ENCODE results near the gene DOK7.

Gene DOK7, protein sequence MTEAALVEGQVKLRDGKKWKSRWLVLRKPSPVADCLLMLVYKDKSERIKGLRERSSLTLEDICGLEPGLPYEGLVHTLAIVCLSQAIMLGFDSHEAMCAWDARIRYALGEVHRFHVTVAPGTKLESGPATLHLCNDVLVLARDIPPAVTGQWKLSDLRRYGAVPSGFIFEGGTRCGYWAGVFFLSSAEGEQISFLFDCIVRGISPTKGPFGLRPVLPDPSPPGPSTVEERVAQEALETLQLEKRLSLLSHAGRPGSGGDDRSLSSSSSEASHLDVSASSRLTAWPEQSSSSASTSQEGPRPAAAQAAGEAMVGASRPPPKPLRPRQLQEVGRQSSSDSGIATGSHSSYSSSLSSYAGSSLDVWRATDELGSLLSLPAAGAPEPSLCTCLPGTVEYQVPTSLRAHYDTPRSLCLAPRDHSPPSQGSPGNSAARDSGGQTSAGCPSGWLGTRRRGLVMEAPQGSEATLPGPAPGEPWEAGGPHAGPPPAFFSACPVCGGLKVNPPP

DNA sequence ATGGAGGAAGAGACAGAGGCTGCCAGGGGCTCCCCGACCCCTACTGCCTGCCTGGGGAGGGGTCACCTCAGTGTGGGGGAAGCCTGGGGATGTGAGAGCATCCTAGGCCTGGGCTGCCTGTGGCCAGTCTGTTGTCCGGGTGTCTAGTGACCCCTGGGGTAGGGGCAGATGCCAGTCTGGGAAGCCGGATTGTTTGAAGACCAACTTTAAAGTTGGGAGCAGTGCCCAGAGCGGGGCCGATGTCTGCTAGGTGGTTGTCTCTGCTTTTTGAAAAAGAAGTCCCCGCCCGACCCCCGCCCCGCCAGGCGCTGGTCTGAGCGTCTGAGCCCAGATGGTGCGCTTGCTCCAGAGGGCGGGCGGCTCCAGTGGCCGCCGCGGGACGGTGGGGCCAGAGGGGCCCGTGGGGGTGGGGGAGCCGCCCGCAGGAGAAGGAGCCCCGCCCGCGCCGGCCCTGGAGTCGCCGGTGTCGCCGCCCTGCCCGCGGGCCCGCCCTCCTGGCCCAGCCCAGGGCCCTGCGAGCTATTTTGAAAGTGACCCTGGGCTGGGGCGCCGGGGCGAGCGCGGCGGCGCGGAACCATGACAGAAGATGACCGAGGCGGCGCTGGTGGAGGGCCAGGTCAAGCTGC lies at the start of gene DOK7:
Gene DOK7 (plus strand): TSS at position 517 of the 626 bp plus-strand sequence. CDS start 70 bp downstream, at position 587.
- Mint-ChIP-seq H3K4me3 (peak within 1 kb of the TSS; percentile 48 to 75), H3K36me3 (peaks cover 3% of the 10 kb centered on the region in 2 donors), H3K4me1 (peaks cover 2 to 12% of the 10 kb centered on the region in 2 donors), H3K9me3 (peaks cover 4 to 8% of the 10 kb centered on the region in 2 donors), H3K27me3 (peaks cover 37 to 67% of the 10 kb centered on the region in 2 donors), H3K27ac (no peak within 1 kb of the TSS)
- peak; percentile 40 to 53 for ATAC-seq (replicated peaks)
- DNase-seq = no peak

DNA sequence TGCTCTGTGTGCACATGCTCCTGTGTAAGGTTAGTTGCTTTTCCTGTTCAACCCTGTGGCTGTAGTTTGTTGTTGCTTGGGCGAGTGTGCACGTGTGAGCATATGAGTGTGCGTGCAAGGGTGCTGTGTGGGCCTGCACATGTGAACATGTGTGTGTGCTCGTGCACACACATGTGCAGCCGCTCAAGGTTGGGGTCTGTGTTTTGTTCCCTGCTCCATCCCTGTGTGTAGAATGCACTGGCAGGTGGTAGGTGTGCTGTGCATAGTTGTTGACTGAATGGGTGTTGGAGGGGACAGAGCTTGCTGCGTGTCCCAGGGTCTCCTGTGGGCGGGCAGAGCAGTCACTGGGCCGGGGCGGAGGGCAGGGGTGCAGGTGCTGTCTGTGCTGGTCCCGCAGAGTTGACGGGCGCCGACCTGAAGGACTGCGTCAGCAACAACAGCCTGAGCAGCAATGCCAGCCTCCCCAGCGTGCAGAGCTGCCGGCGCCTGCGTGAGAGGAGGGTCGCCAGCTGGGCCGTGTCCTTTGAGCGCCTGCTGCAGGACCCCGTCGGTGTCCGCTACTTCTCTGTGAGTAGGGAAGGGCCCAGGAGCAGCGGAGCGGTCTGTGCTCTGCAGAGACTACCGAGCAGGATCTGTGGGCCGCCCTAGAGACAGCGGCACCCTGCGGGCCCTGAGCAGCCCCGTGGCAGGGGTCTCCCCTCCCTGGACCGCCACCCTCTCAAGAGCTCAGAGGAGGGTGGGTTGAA lies 49.3 kb upstream of the DOK7 start:
- Mint-ChIP-seq H3K27ac (no peak overlapping the region), H3K27me3 (peaks cover 0 to 3% of the 10 kb centered on the region in 2 donors), H3K4me3 (no peak overlapping the region), H3K9me3 (no peaks in the 10 kb centered on the region), H3K36me3 (peaks cover 0 to 4% of the 10 kb centered on the region in 2 donors), H3K4me1 (peaks cover 8 to 17% of the 10 kb centered on the region in 2 donors)
- peak; percentile 14 to 18 for ATAC-seq (replicated peaks)
- DNase-seq = no peak

DNA sequence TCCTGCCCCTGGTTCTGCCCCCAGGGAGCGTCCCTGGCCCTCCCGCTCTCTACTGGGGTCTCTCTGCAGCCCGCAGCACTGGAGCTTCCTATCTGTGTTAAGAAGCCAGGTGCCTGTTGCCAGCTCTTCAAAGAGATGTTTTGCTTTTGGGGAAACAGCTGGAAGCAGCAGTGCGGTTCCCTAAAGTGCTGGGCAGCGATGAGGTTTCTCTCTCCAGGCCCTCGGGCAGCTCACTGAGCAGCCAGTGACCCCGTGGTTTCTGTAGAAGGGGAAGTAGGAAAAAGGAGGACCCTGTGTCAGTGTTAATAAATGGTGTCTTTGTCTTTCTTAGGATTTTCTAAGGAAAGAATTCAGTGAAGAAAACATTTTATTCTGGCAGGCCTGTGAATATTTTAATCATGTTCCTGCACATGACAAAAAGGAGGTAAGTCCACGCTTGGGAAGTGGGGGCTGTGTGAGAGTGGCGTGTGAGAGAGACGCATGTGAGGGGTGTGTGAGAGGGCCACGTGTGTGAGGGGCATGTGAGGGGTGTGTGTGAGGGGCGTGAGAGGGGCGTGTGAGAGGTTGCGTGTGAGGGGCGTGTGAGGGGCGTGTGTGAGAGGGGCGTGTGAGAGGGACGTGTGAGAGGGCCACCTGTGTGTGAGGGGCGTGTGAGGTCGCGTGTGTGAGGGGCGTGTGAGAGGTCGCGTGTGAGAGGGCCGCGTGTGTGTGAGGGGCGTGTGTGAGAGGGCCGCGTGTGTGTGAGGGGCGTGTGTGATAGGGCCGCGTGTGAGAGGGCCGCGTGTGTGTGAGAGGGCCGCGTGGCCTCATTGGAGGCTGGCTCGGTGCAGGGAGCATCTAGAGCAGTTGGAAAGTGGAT lies 48.5 kb upstream of the DOK7 start:
- Mint-ChIP-seq H3K4me3 (no peak overlapping the region), H3K27ac (no peak overlapping the region), H3K27me3 (peaks cover 0 to 3% of the 10 kb centered on the region in 2 donors), H3K9me3 (no peaks in the 10 kb centered on the region), H3K4me1 (peaks cover 8 to 17% of the 10 kb centered on the region in 2 donors), H3K36me3 (peaks cover 0 to 4% of the 10 kb centered on the region in 2 donors)
- peak; percentile 72 to 76 for ATAC-seq (replicated peaks)
- no peak for DNase-seq

DNA sequence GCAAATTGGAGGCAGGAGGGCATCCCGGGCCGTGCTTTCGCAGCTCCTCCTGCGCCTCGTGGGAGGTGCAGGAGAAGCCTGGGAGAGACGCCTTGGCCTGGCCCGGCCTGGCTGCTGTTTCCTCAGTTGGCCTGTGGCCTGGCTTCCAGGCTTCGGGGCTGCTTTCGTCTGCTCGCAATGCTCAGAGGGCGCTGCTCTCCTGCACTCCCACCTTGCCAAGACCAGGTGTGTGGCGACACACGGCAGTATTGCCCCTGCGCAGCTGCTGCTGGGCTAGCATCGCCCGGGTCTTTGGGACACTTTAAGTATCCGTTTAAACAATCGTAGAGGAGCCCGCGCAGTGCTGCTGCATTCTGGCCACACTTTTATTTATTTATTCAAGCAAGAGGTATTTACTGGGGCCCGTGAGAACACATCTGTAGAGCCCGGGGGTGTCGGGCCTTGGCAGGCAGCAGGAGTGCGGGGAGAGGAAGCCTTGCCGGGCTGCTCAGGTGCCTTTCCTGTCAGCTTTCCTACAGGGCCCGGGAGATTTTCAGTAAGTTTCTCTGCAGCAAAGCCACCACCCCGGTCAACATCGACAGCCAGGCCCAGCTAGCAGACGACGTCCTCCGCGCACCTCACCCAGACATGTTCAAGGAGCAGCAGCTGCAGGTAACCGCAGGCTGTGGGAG lies 47.5 kb upstream of the DOK7 start:
- H3K27ac Mint-ChIP-seq = no peak overlapping the region

DNA sequence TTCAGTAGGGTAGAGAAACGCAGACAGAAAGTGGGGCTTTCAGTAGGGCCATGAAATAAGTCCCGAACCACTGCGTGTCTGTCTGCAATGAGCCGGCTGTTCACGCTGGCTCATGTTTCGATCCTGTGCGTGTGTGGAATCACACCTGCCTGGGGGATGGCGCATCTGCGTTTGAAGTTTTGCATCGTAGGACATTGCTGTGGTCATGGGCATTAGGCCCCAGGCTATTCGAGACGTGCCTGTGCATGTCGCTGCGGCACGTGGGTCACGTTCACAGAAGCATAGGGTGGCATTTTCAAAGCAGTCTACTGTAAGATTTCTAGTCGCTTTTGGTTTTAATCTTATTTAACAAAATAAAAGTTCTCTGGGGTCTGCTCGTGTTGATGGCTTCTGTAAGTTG lies 46.8 kb upstream of the DOK7 start:
- Mint-ChIP-seq H3K4me1 (peaks cover 8 to 17% of the 10 kb centered on the region in 2 donors), H3K36me3 (peaks cover 0 to 4% of the 10 kb centered on the region in 2 donors), H3K4me3 (no peak overlapping the region), H3K9me3 (no peaks in the 10 kb centered on the region), H3K27me3 (peaks cover 0 to 3% of the 10 kb centered on the region in 2 donors), H3K27ac (no peak overlapping the region)
- no peak for DNase-seq
- no peak for ATAC-seq (replicated peaks)

More for the DNA sequence above, 47.5 kb upstream of the DOK7 start:
- Mint-ChIP-seq H3K4me1 (peaks cover 8 to 17% of the 10 kb centered on the region in 2 donors), H3K9me3 (no peaks in the 10 kb centered on the region), H3K4me3 (no peak overlapping the region), H3K36me3 (peaks cover 0 to 4% of the 10 kb centered on the region in 2 donors), H3K27me3 (peaks cover 0 to 3% of the 10 kb centered on the region in 2 donors)
- ATAC-seq (replicated peaks) (no peak), DNase-seq (no peak)

DNA sequence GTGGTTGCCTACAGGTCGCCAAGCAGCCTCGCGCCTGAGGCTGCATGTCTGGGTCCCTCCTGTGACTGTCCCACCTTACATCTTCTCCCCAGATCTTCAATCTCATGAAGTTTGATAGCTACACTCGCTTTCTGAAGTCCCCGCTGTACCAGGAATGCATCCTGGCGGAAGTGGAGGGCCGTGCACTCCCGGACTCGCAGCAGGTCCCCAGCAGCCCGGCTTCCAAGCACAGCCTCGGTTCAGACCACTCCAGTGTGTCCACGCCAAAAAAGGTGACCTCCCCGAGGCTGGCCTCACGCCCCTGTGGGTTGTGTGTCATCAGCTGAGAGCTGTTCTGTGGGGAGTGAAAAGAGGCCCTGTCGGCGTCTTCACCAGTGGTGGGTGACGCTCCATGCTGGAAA lies 46.3 kb upstream of the DOK7 start:
- ATAC-seq (replicated peaks) (no peak), DNase-seq (no peak)
- H3K27me3 Mint-ChIP-seq = peaks cover 0 to 3% of the 10 kb centered on the region in 2 donors
- no peak overlapping the region for H3K27ac Mint-ChIP-seq
- H3K4me1 Mint-ChIP-seq = peaks cover 8 to 17% of the 10 kb centered on the region in 2 donors
- H3K9me3 Mint-ChIP-seq = no peaks in the 10 kb centered on the region
- H3K4me3 Mint-ChIP-seq = no peak overlapping the region
- H3K36me3 Mint-ChIP-seq = peaks cover 0 to 4% of the 10 kb centered on the region in 2 donors

DNA sequence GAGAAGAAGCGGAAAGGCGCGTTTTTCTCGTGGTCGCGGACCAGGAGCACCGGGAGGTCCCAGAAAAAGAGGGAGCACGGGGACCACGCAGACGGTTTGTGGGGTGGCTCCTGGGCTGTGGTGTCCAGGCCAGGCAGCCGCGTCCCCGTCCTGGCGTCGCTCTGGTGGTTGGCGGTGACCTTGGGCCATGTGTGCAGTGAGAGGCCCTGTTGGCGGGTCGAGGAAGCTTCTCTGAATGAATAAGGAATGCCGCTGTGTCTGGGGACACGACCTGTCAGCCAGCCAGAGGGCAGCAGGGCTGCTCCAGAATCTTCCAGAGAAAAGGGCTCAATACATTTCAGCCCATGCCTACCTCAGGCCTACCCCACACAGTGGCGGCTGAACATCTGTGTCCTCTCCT lies 45.7 kb upstream of the DOK7 start:
- ATAC-seq (replicated peaks) (no peak), DNase-seq (no peak)
- Mint-ChIP-seq H3K4me3 (no peak overlapping the region), H3K9me3 (no peaks in the 10 kb centered on the region), H3K36me3 (peaks cover 0 to 4% of the 10 kb centered on the region in 2 donors), H3K27me3 (peaks cover 0 to 3% of the 10 kb centered on the region in 2 donors), H3K27ac (no peak overlapping the region), H3K4me1 (peaks cover 8 to 17% of the 10 kb centered on the region in 2 donors)

DNA sequence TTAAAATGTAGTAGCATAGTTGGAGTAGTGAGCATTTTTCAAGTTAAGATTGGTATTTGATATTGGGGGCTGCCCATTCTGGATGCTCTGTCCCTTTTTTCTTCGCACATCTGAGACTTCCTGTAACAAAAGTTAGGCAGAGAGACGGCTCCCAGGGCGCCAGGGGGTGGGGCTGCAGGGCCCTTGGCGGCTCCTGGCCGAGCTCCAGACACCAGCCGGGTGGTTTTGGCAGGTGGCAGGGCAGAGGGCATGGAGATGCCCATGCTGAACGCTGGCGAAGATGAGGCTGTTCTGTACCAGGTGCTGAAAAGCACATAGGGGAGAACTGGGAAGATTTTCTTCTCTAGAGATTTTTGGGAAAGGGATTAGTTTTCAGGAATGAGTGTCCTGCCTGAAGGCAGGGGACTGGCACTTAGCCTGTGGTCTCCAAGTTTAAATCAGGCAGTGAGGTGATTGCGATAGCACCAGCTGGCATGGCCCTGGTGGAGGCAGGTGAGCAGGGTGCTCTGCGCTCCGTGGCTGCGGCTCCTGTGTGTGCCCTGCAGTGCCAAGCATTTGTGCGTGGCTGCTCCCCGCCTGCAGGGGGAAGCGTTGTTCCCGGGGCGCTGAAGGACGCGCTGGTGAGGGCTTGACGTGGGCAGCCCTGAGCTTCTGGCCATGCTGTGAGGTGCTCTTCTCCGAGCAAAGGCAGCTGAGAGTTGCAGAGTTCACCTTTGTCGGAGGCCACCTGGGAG lies 44.9 kb upstream of the DOK7 start:
- H3K9me3 Mint-ChIP-seq = no peaks in the 10 kb centered on the region
- H3K4me3 Mint-ChIP-seq = no peak overlapping the region
- no peak for ATAC-seq (replicated peaks)
- peaks cover 0 to 3% of the 10 kb centered on the region in 2 donors for H3K27me3 Mint-ChIP-seq
- DNase-seq = no peak
- H3K27ac Mint-ChIP-seq = no peak overlapping the region
- peaks cover 8 to 17% of the 10 kb centered on the region in 2 donors for H3K4me1 Mint-ChIP-seq
- peaks cover 0 to 4% of the 10 kb centered on the region in 2 donors for H3K36me3 Mint-ChIP-seq

DNA sequence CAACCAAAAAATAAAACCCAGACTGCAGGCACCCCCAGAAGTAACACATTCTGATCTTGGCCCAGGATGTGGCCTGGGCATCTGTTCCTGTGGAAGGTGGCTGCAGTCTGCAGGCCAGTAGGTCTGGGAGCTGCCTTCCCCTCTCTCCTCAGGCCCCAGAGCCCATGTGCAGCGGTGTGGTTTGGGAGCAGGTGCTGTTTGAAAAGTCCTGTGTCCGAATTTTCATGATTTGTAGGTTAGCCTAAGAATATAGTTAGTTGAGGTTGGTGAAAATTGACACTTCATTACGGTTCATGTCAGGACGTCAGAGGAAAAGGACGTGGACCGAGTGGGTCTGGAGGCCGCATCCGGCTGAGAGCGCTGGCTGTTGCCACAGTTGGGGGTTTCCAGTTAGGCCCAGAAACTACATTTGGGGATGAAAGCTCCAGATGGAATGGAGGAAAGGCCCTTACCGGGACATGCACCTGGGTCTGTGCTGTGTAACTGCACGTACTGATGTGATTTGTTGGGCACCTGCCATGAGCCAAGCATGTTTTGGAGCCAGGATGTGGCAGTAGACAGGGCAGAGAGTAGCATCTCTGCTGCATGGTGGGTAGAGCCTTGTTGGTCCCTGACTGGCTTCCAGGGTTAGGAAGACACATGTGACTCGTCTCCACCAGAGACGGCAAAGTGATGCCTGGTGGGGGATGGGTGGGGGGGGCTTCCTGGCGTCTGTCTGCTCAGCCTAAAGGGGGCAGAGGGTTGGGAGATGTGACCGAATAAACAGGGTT lies 43.1 kb upstream of the DOK7 start:
- H3K27ac Mint-ChIP-seq = no peak overlapping the region
- peaks cover 0 to 1% of the 10 kb centered on the region in 2 donors for H3K4me1 Mint-ChIP-seq
- ATAC-seq (replicated peaks) = no peak
- H3K9me3 Mint-ChIP-seq = no peaks in the 10 kb centered on the region
- H3K27me3 Mint-ChIP-seq = no peaks in the 10 kb centered on the region
- H3K4me3 Mint-ChIP-seq = no peak overlapping the region
- peaks cover 0 to 4% of the 10 kb centered on the region in 2 donors for H3K36me3 Mint-ChIP-seq
- DNase-seq = no peak

DNA sequence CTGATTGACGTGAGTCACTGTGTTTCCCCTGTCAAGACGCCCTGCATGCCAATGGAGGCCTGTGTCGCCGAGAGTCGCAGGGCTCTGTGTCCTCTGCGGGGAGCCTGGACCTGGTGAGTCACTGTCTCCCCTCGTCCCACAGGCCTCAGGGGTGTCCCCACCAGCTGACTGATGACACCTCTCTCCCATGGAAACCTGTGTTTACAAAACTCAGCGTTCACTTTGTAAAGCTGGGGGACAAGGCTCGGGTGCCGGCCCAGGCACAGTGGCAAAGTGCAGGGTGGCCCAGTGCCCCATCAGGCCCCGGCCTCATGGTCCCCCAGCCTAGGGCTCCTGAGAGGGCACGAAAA lies 42.5 kb upstream of the DOK7 start:
- H3K9me3 Mint-ChIP-seq = no peaks in the 10 kb centered on the region
- H3K4me1 Mint-ChIP-seq = no peaks in the 10 kb centered on the region
- no peak overlapping the region for H3K27ac Mint-ChIP-seq
- no peak overlapping the region for H3K4me3 Mint-ChIP-seq
- ATAC-seq (replicated peaks) (no peak), DNase-seq (no peak)
- peaks cover 0 to 4% of the 10 kb centered on the region in 2 donors for H3K36me3 Mint-ChIP-seq
- H3K27me3 Mint-ChIP-seq = no peaks in the 10 kb centered on the region

DNA sequence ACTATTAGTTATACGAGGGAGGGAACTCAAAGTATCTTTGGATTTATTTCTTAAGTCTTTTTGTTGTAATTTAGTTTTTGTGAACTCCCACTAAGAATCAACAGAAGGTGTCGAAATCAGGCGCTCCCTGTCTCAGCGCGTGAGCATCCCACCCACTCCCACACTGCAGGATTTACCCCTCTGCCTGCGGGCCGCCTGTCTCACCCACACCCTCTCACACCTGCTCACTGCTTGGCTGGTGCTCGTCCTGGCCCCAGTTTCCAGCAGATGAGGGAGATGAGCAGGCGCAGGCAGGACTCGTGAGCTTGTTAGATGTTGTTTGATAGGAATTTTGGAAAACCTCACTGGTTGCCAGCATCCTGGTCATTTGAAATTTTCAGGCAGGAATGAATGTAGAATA lies 42.1 kb upstream of the DOK7 start:
- no peak for DNase-seq
- H3K36me3 Mint-ChIP-seq = peaks cover 0 to 4% of the 10 kb centered on the region in 2 donors
- H3K4me3 Mint-ChIP-seq = no peak overlapping the region
- no peaks in the 10 kb centered on the region for H3K4me1 Mint-ChIP-seq
- no peaks in the 10 kb centered on the region for H3K27me3 Mint-ChIP-seq
- H3K9me3 Mint-ChIP-seq = no peaks in the 10 kb centered on the region
- no peak for ATAC-seq (replicated peaks)
- no peak overlapping the region for H3K27ac Mint-ChIP-seq

DNA sequence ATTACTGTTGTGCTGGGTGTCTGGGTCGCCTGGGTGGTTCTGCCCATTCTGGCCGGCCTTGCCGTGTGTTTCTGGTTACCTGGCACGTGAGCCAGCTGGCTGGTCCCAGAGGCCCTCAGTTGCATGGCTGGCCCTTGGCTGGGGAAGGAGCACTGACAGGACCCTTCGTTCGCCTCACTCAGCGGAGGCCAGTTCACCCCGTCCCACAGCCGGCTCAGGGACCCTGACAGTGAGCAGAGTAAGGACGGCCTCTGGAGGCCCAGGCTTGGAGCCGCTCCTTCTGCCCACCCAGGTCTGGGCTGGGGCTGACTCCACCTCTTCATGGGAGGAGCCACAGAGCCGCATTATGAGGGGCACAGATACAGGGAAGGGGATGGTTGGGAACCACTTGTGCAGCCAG lies 41.6 kb upstream of the DOK7 start:
- no peak overlapping the region for H3K4me3 Mint-ChIP-seq
- H3K36me3 Mint-ChIP-seq = peaks cover 0 to 4% of the 10 kb centered on the region in 2 donors
- DNase-seq (no peak), ATAC-seq (replicated peaks) (no peak)
- H3K4me1 Mint-ChIP-seq = no peaks in the 10 kb centered on the region
- no peaks in the 10 kb centered on the region for H3K9me3 Mint-ChIP-seq
- H3K27ac Mint-ChIP-seq = no peak overlapping the region
- no peaks in the 10 kb centered on the region for H3K27me3 Mint-ChIP-seq
